Measurements from ENCODE around the gene ITK.
"Not testable (repeated sequence)": the region's sequence is repeated elsewhere in the genome, so short reads cannot be mapped to it uniquely, and the experiment has no call there.

Gene ITK

GRCh38 chr5:157197086-157197485 lies 16.4 kb downstream of the ITK start:
- FAIRE-seq (no peak), DNase-seq (ENCODE audit: insufficient read length, low spot score) (no peak)
- TF ChIP-seq CTCF (IDR thresholded peaks at IDR 0.05; ENCODE audit: insufficient read depth, missing control alignments) = no peak

DNA sequence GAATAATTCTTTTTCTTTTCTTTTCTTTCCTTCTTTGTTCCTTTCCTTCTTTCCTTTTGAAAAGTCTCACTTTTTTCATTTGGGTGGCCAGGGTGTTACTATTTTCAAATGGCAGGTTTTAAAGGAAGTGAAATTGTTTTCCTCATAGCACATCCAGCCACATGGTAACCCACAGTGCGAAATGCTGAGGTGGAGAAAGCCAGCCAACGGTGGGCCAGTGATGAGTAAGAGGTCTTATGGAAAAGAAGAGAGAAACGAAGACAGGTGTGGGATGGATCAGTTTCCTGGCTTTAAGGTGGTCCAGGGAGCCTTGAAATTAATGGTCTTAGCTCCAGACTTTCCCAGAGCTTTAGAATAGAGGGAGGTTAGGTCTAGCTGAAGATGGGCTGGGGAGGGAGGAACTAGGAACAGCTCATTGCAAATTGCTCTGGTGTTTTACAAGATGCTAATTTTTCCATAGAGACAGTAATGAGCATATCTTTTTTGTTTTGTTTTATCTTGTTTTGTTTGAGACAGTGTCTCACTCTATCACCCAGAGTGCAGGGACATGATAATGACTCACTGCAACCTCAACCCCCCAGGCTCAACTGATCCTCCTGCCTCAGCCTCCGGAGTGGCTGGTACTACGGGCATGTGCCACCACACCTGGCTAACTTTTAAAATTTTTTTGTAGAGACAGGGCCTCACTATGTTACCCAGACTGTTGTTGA lies 17.8 kb downstream of the ITK start:
- TF ChIP-seq CTCF (IDR thresholded peaks at IDR 0.05; ENCODE audit: insufficient read depth, missing control alignments) = no peak
- FAIRE-seq (no peak), DNase-seq (ENCODE audit: insufficient read length, low spot score) (no peak)

GRCh38 chr5:157201857-157202256 lies 21.2 kb downstream of the ITK start:
- no peak for DNase-seq (ENCODE audit: insufficient read length, low spot score)
- TF ChIP-seq CTCF (IDR thresholded peaks at IDR 0.05; ENCODE audit: insufficient read depth, missing control alignments) = no peak
- FAIRE-seq = no peak

DNA sequence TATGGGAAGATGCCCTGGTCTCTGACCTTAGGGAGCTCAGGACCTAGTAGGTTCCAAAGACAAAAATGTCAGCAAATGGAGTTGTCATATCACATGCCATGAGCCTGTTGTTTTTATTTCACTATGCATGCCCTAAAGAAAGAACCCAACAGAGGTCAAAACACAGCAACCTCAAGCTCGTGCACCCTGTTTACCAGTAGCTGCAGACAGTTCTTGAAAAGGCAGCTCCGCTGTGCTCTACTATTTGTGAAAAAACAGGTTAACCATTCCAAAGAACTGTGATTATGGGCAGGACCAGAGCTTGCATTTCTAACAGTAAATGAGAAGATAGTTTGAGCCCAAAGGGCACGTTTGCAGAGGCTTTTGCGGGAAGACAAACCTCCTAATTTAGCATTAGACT lies 22.8 kb downstream of the ITK start:
- DNase-seq (ENCODE audit: insufficient read length, low spot score) = no peak
- no peak for FAIRE-seq
- TF ChIP-seq CTCF (IDR thresholded peaks at IDR 0.05; ENCODE audit: insufficient read depth, missing control alignments) = no peak

DNA sequence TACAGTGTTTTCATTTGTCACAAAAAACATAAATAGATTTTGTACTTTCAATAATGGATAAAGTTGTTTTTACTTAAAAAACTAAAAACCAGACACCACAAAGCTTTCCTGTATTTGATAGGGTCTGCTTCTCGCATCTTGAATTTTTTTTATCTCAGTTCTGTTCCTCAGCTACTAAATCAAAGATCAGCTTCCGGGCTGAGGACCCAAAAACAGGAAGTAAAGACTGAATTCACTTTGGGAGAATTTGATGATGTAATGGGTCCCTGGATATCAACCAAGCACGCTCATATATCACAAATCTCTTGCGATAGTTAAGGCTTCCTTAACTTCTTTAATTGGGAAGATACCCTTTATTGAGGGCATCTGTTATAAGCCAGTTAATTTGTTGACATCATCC lies 24.1 kb downstream of the ITK start:
- no peak for TF ChIP-seq CTCF (IDR thresholded peaks at IDR 0.05; ENCODE audit: insufficient read depth, missing control alignments)
- FAIRE-seq = no peak
- DNase-seq (ENCODE audit: insufficient read length, low spot score) = no peak

GRCh38 chr5:157205708-157206107 lies 25.1 kb downstream of the ITK start:
- DNase-seq (ENCODE audit: insufficient read length, low spot score) = no peak
- TF ChIP-seq CTCF (IDR thresholded peaks at IDR 0.05; ENCODE audit: insufficient read depth, missing control alignments) = no peak
- no peak for FAIRE-seq

- FAIRE-seq; DNase-seq (ENCODE audit: insufficient read length, low spot score): not testable (repeated sequence)
Measured at GRCh38 chr5:157210652-157211051, 30.0 kb downstream of the ITK start.

DNA sequence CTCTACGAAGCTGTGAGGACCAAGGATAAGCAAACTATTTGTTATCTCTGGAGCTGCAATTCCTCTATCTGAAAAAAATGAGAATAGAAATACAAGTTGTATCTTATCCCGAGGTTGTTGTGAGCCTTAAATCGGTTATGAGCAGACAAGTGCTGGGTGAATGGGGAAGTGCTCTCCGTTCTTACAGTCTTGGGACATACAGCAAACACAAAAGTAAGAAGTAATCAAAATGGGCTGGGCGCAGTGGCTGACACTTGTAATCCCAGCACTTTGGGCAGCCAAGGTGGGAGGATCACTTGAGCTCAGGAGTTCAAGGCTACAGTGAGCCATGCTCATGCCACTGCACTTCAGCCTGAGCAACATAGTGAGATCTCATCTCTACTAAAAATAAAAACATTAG lies 31.7 kb downstream of the ITK start:
- no peak for TF ChIP-seq CTCF (IDR thresholded peaks at IDR 0.05; ENCODE audit: insufficient read depth, missing control alignments)
- DNase-seq (ENCODE audit: insufficient read length, low spot score) = no peak
- no peak for FAIRE-seq

Measured in D721Med (cell line).